HepG2 (cell line): ENCODE measurements around the gene TLCD1. TPM values are rescaled to one million over a fixed set of nuclear protein-coding genes. Genes with fewer than 3 reads are reported as not detected.
A peak's percentile ranks its signal among the peaks of the same experiment; 100 is the strongest.

Source experiments
- ARHGAP35 ChIP-seq: sonication (generic); formaldehyde crosslinking; IDR thresholded peaks from 2 replicates; pipeline ENCODE4 v1.9.0; 2022; ENCODE audit warnings: mild to moderate bottlenecking, inconsistent platforms, moderate library complexity, missing genetic modification reagents, borderline replicate concordance
- BORCS8-MEF2B ChIP-seq: sonication (generic); formaldehyde crosslinking; IDR thresholded peaks from 2 replicates; pipeline ENCODE4 v1.8.0; 2022; ENCODE audit warnings: mild to moderate bottlenecking, missing genetic modification reagents
- BRF2 ChIP-seq: sonication (generic); formaldehyde crosslinking; IDR thresholded peaks from 2 replicates; pipeline ENCODE4 v1.8.1; 2022; ENCODE audit warnings: mild to moderate bottlenecking, missing genetic modification reagents
- FOSL2 ChIP-seq: sonication (generic); formaldehyde crosslinking; IDR thresholded peaks from 2 replicates; pipeline ENCODE4 v1.4.0; 2020; ENCODE audit warnings: missing genetic modification reagents
- IRF9 ChIP-seq: sonication (generic); formaldehyde crosslinking; IDR thresholded peaks from 2 replicates; pipeline ENCODE4 v1.8.0; 2022; ENCODE audit warnings: missing genetic modification reagents, mild to moderate bottlenecking, borderline replicate concordance
- MXD4 ChIP-seq: IDR thresholded peaks from 2 replicates; pipeline ENCODE4 v1.6.1; 2016; ENCODE audit warnings: mild to moderate bottlenecking, missing biosample characterization, missing genetic modification reagents
- NCOA2 ChIP-seq: sonication (generic); formaldehyde crosslinking; IDR thresholded peaks from 2 replicates; pipeline ENCODE4 v1.8.0; 2022; ENCODE audit warnings: inconsistent platforms
- PAX8 ChIP-seq: sonication (generic); formaldehyde crosslinking; IDR thresholded peaks from 2 replicates; pipeline ENCODE4 v1.8.0; 2022; ENCODE audit warnings: mild to moderate bottlenecking, missing genetic modification reagents, borderline replicate concordance
- PRDM10 ChIP-seq: sonication (generic); formaldehyde crosslinking; IDR thresholded peaks from 2 replicates; pipeline ENCODE4 v1.4.0; 2020; ENCODE audit warnings: low read depth, missing genetic modification reagents
- SMC3 ChIP-seq: IDR thresholded peaks from 2 replicates; pipeline ENCODE4 v1.6.1; 2011; ENCODE audit warnings: low read length, improper control_type of control experiment
- THRA ChIP-seq: sonication (generic); formaldehyde crosslinking; IDR thresholded peaks from 2 replicates; pipeline ENCODE4 v1.4.0; 2020; ENCODE audit warnings: missing genetic modification reagents, borderline replicate concordance
- ZNF570 ChIP-seq: sonication (generic); formaldehyde crosslinking; IDR thresholded peaks from 2 replicates; pipeline ENCODE4 v1.4.0; 2020; ENCODE audit warnings: mild to moderate bottlenecking, missing genetic modification reagents, borderline replicate concordance
- ZNF7 ChIP-seq: IDR thresholded peaks from 2 replicates; pipeline ENCODE4 v1.6.1; 2016; ENCODE audit warnings: missing biosample characterization, missing genetic modification reagents
- ZSCAN25 ChIP-seq: sonication (generic); formaldehyde crosslinking; IDR thresholded peaks from 2 replicates; pipeline ENCODE4 v1.8.0; 2022; ENCODE audit warnings: mild to moderate bottlenecking, missing genetic modification reagents
- ZZZ3 ChIP-seq: sonication (generic); formaldehyde crosslinking; IDR thresholded peaks from 2 replicates; pipeline ENCODE4 v1.4.0; 2020; ENCODE audit warnings: missing genetic modification reagents, mild to moderate bottlenecking, borderline replicate concordance
- polyA plus RNA-seq, 8 experiments: library from polyadenylated mRNA; depleted of rRNA in 3 of 8; stranded (reverse) in 7 of 8; unstranded in 1 of 8; fragments of >200 nt; fragmentation: Illumina TruSeq in 4 of 8; extraction: Trizol in 4 of 8; gene quantifications; 2 replicates each; pipeline versions ENCODE4 v1.2.1 to v1.2.3, GENCODE V29; 2011 to 2016; ENCODE audit warnings: low read depth in 4 of 8, missing spikeins in 1 of 8, mixed read lengths in 1 of 8; ENCODE audit not compliant: insufficient read depth in 1 of 8
- total RNA-seq, 5 experiments: library from RNA; depleted of rRNA; stranded (reverse); fragments of >200 nt; fragmentation: Illumina TruSeq; extraction: Trizol; gene quantifications; 2 replicates each; pipeline ENCODE4 v1.2.3, GENCODE V29; 2016; ENCODE audit warnings: low read depth in 1 of 5
- TF ChIP-seq, protein P1 (sequence below): sonication (generic); formaldehyde crosslinking; IDR thresholded peaks from 2 replicates; pipeline ENCODE4 v1.9.0; 2021; ENCODE audit warnings: missing genetic modification reagents, mild to moderate bottlenecking, borderline replicate concordance
- TF ChIP-seq, protein P2 (sequence below): IDR thresholded peaks from 2 replicates; pipeline ENCODE4 v1.6.1; 2016; ENCODE audit warnings: mild to moderate bottlenecking, missing biosample characterization, missing genetic modification reagents
- TF ChIP-seq, protein P3 (sequence below): sonication (generic); formaldehyde crosslinking; IDR thresholded peaks from 2 replicates; pipeline ENCODE4 v1.5.0; 2020; ENCODE audit warnings: missing genetic modification reagents, mild to moderate bottlenecking, borderline replicate concordance

TLCD1 gene
- total and polyA plus RNA-seq, 2 of the 13 experiments (the other 11 are each of a cell fraction or from before 2014, with no cell fraction given) = 14.9 to 19.6 TPM

DNA sequence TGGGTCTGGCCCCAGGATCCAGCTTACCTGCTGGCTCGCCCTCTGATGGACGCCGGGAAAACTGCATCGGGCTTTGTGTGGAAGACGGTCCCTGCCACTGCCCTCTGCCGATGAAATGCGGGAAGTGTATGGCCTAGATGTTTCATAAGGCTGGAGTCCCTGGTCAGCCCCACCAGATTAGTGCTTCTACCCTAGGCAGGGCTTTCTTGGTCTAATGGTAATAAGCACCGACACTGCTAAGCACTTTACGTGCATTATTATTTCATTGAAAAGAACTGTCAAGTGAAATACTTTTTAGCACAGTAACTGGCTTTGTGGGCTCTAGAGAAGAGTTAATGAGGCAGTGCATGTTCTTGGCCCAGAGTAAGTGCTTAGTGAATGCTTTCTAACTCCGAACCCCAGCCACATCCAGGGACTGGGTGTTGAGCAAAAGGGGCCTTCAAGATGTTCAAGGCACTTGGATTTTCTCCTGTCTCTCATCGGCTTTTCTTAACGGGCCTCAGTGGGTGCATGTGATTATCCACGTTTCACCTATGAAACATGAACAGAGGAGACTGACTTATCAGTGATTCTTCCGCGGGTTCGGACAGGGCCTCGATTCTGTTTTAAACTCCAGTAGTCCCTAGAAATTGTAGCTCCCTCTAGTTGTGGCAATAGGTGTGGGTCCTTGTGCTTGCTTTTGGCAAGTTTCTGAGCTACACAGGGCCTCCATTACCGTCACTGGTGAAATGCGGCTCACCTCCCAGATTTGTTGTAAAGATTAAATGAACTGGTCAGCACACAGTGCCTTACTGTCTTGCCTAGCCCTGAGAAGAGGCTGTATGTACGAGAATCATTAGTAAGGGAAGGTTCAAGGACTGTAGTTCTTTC, 24.4 kb upstream of the TLCD1 start (continued):
- TF ChIP-seq ARHGAP35 (CRISPR knock-in tag) (no peak), BRF2 (CRISPR knock-in tag) (no peak), IRF9 (no peak), THRA (CRISPR knock-in tag) (peak; percentile 50; the same call in 1 of the 2 replicates), SMC3 (peak; percentile 93), ZNF7 (CRISPR knock-in tag) (no peak), FOSL2 (peak; percentile 34; the same call in 1 of the 2 replicates), NCOA2 (CRISPR knock-in tag) (no peak), MXD4 (CRISPR knock-in tag) (0 out of 2 replicates have a peak, but pooled peaks have one; percentile 46), PAX8 (CRISPR knock-in tag) (no peak), BORCS8-MEF2B (CRISPR knock-in tag) (no peak), PRDM10 (CRISPR knock-in tag) (no peak), ZZZ3 (no peak), ZNF570 (CRISPR knock-in tag) (no peak), ZSCAN25 (CRISPR knock-in tag) (no peak)
- TF ChIP-seq, protein P1, sequence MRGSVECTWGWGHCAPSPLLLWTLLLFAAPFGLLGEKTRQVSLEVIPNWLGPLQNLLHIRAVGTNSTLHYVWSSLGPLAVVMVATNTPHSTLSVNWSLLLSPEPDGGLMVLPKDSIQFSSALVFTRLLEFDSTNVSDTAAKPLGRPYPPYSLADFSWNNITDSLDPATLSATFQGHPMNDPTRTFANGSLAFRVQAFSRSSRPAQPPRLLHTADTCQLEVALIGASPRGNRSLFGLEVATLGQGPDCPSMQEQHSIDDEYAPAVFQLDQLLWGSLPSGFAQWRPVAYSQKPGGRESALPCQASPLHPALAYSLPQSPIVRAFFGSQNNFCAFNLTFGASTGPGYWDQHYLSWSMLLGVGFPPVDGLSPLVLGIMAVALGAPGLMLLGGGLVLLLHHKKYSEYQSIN (CRISPR knock-in tag) = no peak
- TF ChIP-seq, protein P2, sequence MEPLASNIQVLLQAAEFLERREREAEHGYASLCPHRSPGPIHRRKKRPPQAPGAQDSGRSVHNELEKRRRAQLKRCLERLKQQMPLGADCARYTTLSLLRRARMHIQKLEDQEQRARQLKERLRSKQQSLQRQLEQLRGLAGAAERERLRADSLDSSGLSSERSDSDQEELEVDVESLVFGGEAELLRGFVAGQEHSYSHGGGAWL = no peak
- TF ChIP-seq, protein P3, sequence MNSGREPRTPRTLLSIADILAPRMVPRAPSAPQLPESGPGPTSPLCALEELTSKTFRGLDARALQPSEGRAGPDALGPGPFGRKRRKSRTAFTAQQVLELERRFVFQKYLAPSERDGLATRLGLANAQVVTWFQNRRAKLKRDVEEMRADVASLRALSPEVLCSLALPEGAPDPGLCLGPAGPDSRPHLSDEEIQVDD (CRISPR knock-in tag) = no peak
